HG02970 (cell line): ENCODE measurements around the gene EGFLAM.

ENCODE experiments used
- ATAC-seq: cut with Tn5 transposase; IDR thresholded peaks from one replicate; pipeline ENCODE4 v1.9.1; 2021; ENCODE audit warnings: mild to moderate bottlenecking, moderate library complexity, moderate number of reproducible peaks; ENCODE audit not compliant: unreplicated experiment, low FRiP score

EGFLAM gene

GRCh38 chr5:38258319-38259061 lies at the start of gene EGFLAM:
EGFLAM (plus strand) TSS chr5:38258559; CDS start chr5:38258755, 196 bp downstream.
- no peak for ATAC-seq

DNA sequence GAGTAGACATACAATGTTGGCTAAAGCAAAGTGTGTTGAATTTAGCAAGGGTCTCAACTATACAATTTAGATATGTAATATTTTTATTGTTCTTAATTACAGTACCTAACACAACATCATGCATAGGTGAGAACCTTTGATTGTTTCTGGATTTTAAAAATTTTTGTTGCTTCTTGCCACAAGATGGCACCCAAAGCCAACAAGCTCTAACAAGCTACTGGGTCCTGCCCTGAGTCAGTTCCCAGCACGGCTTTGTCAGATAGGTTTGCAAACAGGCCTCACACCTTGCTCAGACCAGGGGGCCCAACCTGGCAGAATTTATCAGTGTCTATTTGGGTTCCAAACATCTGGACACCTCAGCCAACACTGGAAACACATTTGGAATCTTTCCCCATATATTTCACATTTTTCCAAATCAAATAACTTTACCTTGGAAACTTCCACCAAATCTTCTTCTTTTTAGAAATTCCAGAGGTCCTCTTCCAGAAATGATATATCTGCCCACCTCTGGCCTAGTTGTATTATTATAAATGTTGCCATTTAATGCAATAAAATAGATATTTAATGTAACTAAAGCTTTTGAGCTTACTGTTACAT lies 49.5 kb upstream of the EGFLAM start:
- no peak for ATAC-seq

DNA sequence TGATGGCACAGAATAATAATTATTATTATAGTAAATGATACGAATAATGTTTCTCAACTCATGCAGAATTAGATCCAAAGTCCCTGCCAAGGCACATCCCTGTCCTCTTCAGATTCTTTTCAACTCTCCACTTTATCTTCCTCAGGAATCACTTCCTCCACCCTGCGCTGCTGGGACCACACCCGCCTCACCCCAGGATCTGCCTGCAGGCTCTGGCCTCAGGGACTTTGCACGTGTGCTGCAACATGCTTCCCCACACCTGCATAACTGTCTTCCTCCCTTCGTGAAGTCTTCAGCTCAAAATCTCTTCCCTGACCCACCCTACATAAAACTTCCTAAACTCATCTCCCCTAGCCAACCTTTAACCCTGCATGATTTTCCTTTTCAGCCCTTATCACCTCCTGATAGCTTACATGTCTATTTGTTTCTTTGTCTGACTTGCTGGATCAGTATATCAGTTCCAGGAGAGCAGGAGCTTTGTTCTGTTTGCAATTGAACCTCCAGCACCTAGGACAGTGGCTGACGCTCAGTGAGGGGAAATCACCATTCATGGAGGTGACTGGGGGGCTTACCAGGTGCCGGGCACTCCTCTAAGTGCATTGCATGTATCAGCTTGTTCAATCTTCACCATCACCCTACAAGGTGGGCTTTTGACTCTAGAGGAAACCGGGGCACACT lies 47.5 kb upstream of the EGFLAM start:
- ATAC-seq: no peak

- no peak for ATAC-seq
Observed at GRCh38 chr5:38211354-38211710, 47.0 kb upstream of the EGFLAM start.

DNA sequence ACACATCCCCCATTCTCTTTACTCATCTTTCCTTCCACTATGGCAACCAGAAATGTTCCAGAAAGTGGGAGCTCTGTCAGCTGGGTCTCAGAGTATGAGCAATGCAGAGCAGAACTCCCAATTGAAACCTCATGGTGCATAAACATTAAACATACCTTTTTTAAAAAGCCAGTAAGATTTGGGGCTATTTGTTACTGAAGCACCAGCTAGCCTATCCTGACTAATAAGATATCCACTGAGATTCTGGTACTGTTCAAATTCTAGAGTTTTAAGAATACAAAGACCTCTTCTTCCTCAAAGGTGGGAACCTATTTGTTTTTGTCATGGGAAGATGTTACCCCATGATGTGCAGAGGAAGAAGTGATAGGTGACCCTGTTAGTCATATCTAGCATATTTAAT lies 46.1 kb upstream of the EGFLAM start:
- ATAC-seq: no peak

- no peak for ATAC-seq
Observed at GRCh38 chr5:38226091-38226490, 32.3 kb upstream of the EGFLAM start.

DNA sequence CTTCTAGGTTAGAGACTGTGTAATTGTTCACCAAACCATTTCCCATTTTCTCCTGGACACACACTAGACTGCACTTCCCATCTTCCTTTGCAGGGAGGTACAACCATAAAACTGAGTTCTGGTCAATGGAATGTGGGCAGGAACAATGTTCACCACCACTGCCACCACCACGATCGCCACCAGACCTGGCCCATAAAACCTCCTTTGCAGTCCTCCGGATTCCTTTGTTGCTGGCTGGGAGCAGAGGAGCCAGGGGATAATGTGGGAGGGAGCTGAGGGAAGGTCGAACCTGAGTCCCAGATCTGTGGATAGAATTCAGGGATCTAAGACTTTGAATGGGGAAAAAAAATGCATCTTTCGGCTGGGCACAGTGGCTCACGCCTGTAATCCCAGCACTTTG lies 29.4 kb upstream of the EGFLAM start:
- no peak for ATAC-seq

DNA sequence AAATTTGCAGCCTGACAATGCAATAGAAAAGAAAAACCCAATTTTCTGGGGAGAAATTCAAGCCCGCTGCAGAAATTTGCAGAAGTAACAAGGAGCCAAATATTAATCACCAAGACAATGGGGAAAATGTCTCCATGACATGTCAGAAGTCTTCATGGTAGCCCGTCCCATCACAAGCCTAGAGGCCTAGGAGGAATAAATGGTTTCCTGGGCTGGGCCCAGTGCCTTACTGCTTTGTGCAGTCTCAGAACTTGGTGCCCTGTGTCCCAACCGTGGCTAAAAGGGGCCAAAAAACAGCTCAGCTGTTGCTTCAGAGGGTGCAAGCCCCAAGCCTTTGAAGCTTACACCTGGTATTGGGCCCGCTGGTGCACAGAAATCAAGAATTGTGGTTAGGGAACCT lies 23.6 kb upstream of the EGFLAM start:
- ATAC-seq: no peak

DNA sequence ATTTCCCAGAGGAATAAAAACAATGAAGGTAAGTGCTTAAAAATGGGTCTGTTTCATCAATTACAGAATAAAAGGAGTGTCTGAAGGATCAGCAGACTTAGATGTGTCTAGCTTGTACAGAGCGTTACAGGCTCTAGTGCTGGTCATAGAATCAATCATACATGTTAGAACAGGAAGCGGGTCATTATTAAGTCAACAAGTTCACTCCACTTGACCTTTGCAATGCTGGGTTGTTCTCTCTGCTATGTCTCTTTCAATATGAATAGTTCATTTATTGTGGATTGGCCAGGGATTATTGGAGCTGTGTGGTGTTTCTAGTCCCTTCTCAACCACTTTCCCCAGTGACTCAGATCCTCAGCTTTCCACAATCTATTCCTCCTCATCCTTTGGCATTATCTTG lies 20.7 kb upstream of the EGFLAM start:
- ATAC-seq: no peak

GRCh38 chr5:38240212-38240611 lies 18.1 kb upstream of the EGFLAM start:
- no peak for ATAC-seq

GRCh38 chr5:38241655-38242054 lies 16.7 kb upstream of the EGFLAM start:
- ATAC-seq: no peak

- no peak for ATAC-seq
Observed at GRCh38 chr5:38245307-38245706, 13.1 kb upstream of the EGFLAM start.

GRCh38 chr5:38249301-38249700 lies 9.1 kb upstream of the EGFLAM start:
- ATAC-seq: no peak

DNA sequence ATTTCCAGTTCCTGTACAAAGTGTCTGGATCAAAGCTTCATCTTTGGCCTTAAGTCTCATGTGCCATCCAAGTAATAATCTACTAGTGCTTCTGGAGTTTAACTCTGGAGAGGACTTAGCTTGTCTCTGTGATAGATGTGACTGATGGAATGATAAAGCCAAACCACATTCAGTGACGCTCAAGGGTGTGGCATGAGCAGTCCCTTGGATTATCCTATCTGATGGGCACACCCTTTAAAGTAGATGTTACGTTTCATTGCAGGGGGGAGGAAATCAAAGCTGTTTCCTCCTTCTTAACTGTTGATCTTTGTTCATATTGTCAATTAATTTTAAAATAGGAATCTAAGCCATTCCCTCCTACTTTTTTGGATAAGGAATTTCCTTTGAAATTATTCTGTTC lies 8.5 kb upstream of the EGFLAM start:
- ATAC-seq: no peak

DNA sequence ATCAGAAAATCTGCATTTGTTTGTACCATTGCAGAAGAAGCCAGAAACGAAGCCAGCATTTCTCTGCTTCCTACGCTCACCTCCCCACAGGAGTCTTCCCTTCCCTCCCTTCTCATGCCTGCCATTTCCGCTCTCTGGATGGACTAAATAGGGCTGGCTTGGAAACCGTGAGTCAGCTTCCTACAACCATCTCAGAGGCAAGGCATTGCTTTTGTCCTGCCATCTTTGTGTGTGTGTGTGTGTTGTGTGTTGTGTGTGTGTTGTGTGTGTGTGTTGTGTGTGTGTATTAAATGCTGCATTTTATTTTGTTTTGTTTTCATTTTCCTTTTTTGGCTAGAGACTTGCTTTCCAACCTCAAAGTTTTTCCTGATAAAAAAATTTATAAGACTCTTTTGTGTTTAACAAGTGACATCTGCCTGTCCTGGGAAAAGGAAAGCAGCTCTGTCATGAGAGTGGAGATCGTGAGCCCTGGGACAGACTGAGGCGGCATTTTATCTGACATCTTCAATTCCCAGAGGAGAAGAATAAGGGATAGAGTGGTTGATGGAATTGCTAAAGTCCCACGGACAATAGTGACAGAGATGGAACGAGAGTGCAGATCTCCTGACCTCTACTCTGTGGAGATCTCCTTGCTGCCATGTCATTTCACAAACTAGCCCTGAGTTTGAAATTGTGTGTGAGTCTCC lies 7.5 kb upstream of the EGFLAM start:
- ATAC-seq: no peak

- no peak for ATAC-seq
Observed at GRCh38 chr5:38253759-38254158, 4.6 kb upstream of the EGFLAM start.

GRCh38 chr5:38257308-38258041 lies 884 bp upstream of the EGFLAM start:
- ATAC-seq: no peak

GRCh38 chr5:38258042-38258318 lies 379 bp upstream of the EGFLAM start:
- ATAC-seq: no peak

DNA sequence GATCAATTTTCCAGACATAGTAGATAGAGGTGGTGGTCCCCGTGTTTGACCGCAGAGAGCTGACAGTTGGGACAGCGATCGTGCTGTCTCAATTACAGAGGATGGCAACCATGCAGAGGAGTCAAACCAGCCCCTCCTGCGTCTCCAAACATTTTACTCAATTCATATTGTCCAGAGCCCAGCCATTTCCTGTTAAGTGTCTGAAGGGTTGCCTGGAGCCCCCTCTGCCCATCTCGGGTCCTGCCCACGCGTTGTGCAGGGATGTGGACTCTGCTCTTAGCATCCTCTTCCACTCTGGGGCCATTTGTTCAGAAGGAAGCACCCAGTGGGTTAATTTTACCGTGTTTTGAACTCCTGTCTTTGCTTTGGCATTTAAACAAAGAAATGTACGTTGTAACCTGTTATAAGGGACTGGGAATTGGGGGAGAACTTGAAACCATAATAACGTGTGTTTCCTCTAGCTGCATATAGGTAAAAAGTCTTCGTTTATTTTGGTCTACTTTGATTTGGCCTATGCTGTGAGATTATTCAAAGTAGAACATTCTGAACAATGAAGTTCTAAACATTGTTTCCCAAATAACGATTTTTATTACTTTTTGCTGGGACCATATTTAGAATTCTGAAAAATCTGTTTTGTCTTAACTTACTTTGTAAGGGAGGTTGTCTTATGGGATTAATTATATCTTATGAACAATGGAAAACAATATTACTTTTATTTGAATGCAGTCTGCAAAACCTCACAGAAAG lies 876 bp downstream of the EGFLAM start:
- no peak for ATAC-seq

DNA sequence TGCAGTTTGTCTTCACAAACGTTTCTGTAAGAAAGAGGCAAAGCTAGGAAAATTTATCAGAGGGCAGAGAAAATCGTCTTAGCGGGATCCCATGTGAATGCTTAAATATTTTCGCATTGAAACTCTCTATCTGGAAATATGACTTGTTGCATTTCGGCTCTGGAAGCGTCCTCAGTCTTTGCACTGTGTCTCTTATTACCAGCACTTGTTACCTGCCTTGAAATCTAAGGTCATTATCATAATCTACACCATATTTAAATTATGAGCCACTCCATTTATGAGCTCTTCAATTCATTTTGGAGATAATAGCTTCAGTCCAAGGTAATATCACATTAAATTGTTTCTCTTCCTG lies 1.4 kb downstream of the EGFLAM start:
- no peak for ATAC-seq
